NCI-H2081 treated with DMSO at 0.1 percent for 48 hours (cell line): Measurements from ENCODE around the gene BRIP1.
A peak's percentile ranks its signal among the peaks of the same experiment; 100 is the strongest.
"Not testable (repeated sequence)": the region's sequence is repeated elsewhere in the genome, so short reads cannot be mapped to it uniquely, and the experiment has no call there.

Experiments used
- DNase-seq: peaks from one replicate; lab custom pipeline; 2025; lab: John Stamatoyannopoulos, UW

BRIP1 gene

DNA sequence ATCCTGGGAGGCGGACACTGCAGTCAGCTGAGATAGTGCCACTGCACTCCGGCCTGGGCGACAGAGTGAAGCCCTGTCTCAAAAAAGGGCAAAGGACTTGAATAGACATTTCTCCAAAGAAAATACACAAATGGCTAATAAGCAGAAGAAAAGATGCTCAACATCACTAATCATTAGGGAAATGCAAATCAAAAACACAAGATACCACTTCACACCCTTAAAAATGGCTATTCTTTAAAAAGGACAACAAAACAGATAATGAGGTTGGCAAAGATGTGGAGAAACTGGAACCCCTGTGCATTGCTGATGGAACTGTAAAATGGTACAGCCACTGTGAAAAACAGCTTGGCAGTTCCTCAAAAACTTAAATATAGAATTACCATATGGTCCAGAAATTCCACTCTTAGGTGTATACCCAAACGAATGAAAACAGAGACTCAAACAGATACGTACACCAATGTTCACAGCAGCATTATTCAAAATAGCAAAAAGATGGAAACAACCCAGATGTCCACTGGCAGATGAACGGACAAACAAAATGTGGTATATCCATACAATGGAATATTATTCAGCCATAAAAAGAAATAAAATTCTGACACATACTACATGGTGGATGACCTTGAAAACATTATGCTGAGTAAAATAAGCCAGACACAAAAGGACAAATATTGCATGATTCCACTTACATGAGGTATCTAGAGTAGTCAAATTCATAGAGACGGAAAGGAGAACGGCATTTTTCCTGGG, 35.5 kb downstream of the BRIP1 start:
- DNase-seq: no peak

DNA sequence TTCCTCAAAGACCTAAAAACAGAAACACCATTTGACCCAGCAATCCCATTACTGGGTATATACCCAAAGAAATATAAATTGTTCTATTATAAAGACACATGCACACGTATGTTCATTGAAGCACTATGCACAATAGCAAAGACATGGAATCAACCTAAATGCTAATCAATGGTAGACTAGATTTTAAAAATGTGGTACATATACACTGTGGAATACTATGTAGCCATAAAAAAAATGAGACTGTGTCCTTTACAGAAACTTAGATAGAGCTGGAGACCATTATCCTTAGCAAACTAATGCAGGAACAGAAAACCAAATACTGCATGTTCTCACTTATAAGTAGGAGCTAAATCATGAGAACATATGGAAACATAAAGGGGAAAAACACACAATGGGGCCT, 36.5 kb downstream of the BRIP1 start:
- DNase-seq: not testable (repeated sequence)

DNA sequence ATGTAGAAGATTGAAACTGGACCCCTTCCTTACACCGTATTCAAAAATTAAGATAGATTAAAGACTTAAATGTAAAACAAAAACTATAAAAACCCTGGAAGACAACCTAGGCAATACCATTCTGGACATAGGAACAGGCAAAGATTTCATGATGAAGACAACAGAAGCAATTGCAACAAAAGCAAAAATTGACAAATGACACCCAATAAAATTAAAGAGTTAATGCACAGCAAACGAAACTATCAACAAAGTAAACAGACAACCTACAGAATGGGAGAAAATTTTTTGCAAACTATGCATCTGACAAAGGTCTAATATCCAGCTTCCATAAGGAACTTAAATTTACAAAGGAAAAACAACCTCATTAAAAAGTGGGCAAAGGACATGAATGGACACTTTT, 37.1 kb downstream of the BRIP1 start:
- DNase-seq: not testable (repeated sequence)

DNA sequence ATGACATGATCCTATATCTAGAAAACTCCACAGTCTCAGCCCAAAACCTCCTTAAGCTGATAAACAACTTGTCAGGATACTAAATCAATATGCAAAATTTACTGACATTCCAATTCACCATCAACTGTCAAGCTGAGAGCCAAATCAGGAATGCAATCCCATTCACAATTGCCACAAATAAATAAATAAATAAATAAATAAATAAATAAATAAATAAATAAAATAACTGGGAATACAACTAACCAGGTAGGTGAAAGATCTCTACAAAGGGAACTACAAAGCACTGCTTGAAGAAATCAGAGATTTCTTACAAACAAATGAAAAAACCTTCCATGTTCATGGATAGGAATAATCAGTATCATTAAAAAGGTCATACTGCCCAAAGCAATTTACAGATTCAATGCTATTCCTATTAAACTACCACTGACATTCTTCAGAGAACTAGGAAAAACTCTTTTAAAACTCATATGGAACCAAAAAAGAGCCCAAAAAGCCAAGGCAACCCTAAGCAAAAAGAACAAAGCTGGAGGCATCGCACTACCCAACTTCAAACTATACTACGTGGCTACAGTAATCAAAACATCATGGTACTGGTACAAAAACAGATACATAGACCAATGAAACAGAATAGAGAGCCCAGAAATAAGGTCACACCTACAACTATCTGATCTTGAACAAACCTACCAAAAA, 37.7 kb downstream of the BRIP1 start:
- DNase-seq: no peak

DNA sequence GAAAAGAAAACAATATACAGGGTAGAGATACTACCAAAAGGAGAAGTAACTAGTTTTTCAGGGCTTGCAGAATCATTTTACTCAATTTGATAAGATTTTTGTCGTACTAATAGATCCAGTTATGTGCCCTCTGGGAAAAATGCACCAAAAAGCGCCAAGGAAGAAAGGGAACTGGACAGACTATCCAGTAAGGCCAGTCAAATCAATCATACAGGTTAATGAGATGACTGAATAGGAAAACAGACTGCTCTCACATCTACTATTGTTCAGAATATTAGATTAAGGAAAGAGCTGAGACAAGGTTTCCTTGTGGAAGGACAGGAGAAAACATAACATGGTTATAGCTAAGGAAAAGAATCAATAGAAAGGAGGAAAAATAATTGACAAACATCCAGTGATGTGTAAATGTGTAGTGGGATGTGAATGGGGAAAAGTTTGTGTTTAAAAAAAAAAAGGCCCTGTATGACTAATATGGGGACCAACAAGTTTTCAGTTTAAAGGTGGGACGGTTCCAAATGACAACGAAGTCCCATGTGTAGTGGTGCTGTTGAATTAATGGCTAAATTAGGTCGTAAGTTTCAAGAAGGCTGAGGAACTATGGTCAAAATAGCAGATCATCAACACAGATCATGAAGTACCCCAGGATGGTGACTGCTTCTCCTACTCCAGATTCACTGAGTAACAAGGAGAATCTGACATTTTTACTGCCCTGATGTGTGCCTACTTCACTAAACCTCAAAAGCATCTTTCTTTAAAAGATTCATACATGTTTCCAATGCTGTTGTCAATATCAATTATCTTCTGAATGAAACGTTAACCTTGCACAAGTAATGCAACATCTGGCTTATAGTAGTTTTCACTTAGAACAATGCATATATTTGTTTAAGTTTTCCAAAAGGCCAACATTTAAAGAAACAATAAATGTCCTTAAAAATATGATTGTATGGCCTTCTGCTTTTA, 40.7 kb downstream of the BRIP1 start:
- no peak for DNase-seq

DNA sequence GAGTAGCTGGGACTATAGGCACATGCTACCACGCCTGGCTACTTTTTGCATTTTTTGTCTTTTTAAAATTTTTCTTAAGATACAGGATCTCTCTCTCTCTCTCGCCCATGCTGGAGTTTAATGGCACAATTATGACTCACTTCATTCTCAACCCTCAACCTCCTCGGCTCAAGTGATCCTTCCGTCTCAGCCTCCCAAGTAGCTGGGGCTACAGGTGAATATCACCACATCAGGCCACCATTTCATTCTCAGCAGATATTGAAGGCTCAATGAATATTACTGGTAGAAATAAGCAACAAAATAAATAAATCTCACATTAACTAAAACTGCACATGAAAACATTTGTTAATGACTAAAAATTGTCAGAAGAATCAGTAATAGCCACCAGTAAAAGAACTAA, 41.7 kb downstream of the BRIP1 start:
- no peak for DNase-seq

DNA sequence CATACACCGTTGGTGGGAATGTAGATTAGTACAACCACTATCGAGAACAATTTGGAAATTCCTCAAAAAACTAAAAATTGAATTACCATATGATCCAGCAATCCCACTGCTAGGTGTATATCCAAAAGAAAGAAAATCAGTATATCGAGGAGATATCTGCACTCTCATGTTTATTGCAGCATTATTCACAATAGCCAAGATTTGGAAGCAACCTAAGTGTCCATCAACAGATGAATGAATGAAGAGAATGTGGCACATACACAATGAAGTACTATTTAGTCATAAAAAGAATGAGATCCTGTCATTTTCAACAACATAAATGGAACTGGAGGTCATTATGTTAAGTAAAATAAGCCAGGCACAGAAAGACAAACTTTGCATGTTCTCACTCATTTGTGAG, 44.1 kb downstream of the BRIP1 start:
- DNase-seq: not testable (repeated sequence)

DNA sequence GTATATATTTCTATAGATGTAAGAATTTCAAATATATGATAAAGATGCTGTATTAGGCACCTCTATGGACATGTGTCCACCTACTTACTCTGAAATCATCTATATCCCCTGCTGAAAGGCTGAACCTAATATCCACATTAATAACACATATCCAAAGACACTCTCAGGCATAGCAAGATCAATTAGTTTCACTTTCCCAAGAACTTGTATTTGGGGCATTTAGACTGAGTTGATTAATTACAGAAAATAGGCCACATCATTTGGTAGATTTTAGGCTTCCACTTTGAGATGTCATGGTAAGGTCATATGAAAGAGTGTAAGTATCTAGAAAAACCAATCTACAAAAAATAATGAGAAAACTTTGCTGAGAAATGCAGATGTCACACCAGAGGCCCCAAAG, 45.1 kb downstream of the BRIP1 start:
- DNase-seq: no peak

DNA sequence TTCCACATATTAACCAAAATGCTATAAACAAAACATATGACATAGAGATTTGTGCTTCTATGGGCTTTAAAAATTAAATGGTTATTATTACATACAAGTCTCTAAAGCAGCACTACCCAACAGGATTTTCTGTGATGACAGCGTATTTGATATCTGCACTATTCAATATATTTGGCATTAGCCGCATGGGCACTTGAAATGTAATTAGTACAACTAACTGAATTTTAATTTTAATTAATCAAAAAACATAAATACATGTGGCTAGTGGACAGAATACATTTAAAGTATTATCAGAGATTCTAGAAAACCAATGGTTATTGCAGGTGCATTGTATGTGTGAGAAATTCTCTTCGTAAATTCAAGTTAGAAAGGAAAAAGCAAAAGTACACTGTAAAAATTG, 45.9 kb downstream of the BRIP1 start:
- no peak for DNase-seq

DNA sequence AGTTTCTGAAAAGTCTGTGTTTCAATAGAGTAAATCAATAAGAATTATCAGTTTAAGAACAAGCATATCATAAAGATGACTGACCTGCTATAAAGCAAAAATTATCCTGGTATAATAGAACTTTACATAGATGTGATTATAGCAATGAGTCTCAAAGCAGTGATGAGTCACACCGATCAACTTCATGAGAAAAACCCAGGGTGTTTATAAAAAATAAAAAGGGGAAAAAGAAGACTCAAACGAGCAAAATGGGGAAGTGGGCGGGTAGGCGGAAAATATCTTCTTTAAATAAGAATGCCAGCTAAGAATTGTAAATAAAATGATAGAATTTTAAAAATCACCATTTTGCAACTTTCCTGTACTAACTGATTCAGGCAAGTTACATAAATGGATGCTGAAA, 46.8 kb downstream of the BRIP1 start:
- DNase-seq: no peak

DNA sequence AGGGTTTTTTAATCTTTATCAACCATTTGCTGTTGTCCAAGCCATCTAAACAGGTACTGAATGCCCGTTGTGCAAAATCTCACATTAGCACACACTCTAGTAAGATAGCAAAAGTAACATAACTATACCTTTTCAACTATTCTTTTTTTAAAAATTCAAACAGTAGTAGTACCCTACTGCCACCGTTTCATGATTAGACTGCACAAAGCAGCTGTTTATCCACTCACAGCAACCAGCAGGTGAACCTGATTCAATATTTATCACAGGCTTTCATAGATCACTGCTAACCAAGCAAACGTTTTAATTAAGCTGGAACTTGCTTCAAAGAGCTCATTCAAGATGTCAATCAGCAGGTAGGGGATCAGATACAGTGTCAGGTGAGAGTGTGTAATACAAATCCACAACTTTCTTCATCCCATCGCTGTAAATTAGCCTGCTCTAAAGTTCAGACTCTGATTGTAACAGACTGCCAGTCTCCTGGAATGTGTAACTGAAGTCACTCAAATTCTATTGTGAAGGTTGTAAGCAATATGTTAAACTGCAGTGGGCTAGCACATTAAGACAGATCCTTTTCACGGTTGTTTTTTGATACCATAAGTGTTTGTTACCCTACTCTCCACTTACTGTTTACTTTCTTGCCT, 47.3 kb downstream of the BRIP1 start:
- peak; percentile 34 for DNase-seq

DNA sequence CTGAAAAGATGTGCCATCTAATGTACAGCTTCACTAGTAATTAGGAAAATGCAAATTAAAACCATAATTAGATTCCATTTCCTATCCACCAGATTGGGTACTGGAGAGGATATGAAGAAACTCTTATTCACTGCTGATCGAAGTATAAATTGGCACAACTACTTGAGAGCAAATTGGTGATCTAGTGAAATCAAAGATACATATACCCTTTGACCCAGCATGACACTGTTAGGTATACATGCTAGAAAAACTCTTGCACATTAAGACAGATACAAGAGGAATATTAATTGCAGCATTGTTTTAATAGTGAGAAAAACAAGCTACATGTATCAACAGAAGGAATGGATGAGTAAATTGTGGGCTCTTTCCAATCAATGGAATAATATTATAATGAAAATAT, 48.8 kb downstream of the BRIP1 start:
- DNase-seq: no peak

DNA sequence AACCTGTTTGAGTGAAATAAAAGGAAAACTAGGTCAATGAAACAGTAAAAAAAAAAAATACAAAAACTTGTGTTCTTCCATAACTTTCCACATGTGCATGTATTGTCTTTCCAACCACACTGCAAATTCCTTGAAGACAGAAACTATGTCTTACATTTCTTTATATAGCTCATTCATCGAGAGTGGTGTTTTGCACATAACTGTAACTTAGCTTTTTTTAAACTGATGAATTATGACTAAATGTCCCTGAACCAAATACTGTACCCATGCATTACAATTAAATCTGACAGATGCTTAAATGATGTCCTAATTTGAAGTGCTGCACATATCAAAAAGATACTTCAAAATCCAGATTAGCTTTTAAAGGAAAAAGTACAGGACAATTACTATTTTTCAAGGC, 50.1 kb downstream of the BRIP1 start:
- no peak for DNase-seq

DNA sequence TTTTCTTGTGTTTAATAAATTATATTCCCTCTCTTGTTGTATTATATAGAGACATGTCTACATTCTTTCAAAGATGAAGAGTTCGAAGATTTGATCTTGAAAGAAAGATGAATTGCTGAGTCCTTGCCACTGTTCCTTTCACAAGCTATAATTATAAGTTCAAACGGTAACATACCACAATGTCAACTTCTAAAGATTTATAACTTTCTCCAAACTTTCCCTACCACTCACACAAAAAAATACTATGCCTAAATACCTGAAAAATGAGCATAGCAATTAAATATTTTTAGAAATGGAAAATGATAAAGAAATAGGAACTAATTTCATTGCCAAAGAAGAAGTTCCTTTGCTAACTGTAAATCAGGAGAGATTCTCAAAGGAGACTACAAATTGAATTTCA, 50.6 kb downstream of the BRIP1 start:
- no peak for DNase-seq

DNA sequence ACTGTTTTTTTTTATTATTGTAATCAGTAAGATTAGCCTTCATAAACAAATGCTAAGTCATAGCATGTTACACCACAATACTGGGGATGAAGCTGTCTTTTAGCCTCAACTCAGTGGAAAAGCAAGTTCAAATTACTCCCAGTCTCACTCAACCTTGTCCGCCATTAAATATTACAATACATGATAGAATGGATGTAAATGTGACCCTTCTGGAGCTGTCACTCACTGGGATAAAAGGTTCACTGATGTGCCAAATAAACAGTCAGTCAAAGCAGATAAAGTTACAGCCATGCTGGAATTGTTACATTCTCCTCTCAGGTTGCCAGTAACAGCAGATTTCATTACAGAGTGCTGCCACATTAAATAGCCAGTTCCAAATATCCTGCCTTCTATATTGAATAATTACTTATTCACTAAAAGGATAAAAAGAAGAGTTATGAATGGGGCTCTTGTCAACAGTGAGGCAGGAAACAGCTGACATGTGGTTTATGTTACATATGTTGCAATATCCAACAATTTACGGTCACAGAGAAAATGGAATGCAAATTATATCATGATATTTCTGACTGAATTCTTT, 53.4 kb downstream of the BRIP1 start:
- peak; percentile 83 for DNase-seq

DNA sequence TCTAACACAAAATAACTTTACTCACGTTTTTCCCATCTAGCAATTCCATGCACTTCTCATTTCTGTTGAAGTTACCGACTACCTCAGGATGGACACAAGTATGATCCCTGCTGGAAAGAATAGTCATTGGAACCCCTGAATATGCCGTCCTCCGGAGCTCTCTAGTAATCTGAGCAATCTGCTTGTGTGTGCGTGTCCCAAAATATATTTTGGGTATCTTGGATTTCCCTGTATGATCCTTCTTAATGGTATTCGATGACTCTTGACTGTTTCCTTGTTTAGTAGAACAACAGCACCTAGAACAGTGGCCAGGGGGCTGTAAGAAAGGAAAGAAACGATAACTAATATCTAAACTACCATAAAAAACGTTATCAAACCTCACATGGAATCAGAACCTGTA, 54.9 kb downstream of the BRIP1 start:
- no peak for DNase-seq

DNA sequence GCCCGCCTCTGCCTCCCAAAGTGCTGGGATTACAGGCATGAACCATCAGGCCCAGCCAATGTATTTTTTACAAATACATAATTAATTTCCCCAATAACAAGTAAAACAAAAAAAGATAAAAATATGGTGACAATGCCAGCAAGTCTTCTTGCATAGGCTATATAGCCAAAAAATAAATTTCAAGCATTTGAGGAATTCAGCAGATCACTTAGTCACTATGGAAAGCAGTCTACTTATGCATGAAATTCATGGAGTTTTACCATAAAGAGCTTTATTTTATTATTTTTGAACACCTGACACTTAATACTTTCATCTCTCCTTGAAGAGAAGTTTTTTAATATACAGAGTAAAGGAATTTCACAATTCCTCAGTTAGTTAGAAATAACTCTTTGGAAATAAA, 56.4 kb downstream of the BRIP1 start:
- no peak for DNase-seq

DNA sequence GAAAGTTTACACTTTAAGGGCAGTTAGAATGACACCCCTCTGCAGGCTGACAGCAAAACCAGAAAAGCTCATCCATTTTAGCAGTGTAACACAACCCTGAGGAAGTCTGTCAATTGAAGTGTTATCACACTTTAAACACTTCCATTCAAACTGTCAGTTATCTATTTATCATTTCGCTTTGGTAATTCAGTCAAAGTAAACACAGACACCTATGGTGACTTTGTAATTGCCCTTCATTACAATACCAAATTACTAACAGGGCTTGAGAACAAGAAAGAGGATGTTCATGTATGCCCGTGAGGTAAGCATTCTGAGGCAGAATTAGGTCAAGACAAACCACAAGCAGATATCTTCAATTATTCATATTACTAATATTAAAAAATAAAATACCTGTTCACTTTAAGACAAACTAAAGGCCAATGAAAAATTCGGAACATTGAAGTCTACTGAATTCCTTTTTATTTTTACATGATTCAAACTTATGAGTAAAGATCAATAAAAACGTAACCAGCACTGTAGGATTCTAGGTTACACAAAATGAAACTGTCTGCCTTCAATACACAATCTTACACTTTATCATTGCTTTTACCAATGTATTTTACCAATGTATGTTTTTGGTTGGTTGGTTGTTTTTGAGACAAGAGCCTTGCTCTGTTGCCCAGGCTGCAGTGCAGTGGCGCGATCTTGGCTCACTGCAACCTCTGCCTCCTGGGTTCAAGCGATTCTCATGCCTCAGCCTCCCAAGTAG, 57.1 kb downstream of the BRIP1 start:
- DNase-seq: peak; percentile 63

DNA sequence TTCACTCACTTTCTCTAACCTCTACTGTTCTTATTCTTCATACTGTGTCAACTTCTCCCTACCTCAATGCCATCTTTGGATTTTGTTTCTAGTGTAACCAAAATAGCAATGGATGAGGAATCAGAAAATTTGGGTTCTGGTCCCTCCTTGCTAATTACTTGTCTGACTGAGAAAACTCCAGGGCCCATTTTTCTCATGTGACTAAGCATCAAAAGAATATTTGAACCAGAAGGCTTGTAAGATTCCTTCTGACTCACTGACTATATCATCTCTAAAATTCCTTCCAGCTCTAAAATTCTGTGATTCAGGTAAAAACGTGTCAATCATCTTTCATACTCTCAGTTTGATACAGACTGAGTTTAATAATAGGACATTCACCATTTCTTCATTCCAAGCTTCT, 57.9 kb downstream of the BRIP1 start:
- DNase-seq: no peak

DNA sequence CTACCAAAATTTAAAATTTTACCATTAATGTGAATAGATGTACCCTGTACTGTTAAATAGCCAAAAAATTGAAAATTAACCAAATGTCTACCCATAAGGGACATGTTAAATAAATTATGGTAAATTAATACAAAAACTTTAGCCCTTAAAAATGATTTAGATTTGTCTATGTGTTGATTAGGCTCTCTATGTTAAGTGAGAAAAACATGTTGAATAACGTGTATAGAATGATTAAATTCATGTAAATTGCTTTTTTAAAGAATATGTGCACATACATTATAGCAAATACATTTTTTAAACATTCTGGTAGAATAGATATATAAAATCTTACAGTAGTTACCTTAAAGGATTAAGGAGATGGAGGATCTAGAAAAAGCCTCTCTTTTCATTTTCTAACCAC, 59.5 kb downstream of the BRIP1 start:
- DNase-seq: no peak

DNA sequence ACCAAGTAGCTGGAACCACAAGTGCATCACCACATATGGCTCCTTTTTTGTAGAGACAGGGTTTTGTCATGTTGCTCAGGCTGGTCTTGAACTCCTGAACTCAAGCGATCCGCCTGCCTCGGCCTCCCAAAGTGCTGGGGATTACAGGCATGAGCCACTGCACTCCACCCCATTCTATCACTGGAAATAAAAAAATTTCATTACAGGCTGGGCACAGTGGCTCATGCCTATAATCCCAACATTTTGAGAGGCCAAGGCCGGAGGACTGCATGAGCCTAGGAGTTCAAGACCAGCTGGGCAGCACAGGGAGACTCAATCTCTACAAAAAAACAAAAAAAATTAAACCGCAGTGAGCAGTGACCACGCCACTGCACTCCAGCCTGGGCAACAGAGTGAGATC, 60.1 kb downstream of the BRIP1 start:
- DNase-seq: no peak
